ENCODE measurements around the gene TSPAN18. TPM values are rescaled to one million over a fixed set of nuclear protein-coding genes. Genes with fewer than 3 reads are reported as not detected.

The TSPAN18 gene
- total RNA-seq, 1 experiment from 2014 or later: not detected

DNA sequence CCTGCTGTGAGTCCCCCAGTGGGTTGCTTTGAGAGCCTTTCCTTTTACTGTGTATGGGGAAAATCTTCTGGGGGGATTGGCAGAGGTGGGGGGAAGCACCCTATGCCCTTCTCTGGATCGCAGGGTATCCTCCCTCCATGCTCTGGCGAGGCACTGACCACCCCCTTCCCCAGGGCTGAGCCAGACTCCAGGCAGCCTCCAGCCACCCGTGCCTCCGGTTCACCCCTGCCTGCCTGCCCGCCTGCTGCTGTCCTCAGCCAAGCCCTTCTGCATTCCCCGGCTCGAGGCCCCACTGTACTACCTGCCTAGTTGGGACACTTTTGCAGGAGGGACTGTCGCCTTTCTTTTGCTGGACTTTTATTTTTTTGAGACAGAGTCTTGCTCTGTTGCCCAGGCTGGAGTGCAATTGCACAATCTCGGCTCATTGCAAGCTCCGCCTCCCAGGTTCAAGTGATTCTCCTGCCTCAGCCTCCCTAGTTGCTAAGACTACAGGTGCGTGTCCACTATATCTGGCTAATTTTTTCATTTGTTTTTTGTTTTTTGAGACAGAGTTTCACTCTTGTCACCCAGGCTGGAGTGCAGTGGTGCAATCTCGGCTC, 247.7 kb downstream of the TSPAN18 start:
- H3K9ac ChIP-seq (ENCODE audit: low read length): no peak overlapping the region
- ChIA-PET POLR2A (ENCODE audit: unreplicated experiment) (no interaction called here), CTCF (no interaction called here)
- no peaks in the 10 kb centered on the region for H3K27me3 ChIP-seq (ENCODE audit: low read length)
- H3K27ac ChIP-seq (ENCODE audit: low read length): no peak overlapping the region
- H3F3A ChIP-seq (ENCODE audit: low read length, unreplicated experiment): no peaks in the 10 kb centered on the region
- no peak for DNase-seq
- H3K4me1 ChIP-seq (ENCODE audit: insufficient read depth, low read length): peaks cover 21% of the 10 kb centered on the region
- H3K9me3 ChIP-seq (ENCODE audit: low read length): no peaks in the 10 kb centered on the region
- no peaks in the 10 kb centered on the region for H3K9me2 ChIP-seq (replicated peaks; ENCODE audit: low read length)
- H3K79me2 ChIP-seq (ENCODE audit: low read length): no peaks in the 10 kb centered on the region
- BruUV-seq (replicated peaks): no TSS peak
- ATAC-seq: no peak
- H2AFZ ChIP-seq (ENCODE audit: low read length): no peak overlapping the region
- TF ChIP-seq EZH2 (IDR thresholded peaks at IDR 0.05; ENCODE audit: low read length, unreplicated experiment) (no peak), EZH2phosphoT487 (IDR thresholded peaks at IDR 0.05; ENCODE audit: borderline replicate concordance, low read length) (no peak)
- TF ChIP-seq, protein P1, sequence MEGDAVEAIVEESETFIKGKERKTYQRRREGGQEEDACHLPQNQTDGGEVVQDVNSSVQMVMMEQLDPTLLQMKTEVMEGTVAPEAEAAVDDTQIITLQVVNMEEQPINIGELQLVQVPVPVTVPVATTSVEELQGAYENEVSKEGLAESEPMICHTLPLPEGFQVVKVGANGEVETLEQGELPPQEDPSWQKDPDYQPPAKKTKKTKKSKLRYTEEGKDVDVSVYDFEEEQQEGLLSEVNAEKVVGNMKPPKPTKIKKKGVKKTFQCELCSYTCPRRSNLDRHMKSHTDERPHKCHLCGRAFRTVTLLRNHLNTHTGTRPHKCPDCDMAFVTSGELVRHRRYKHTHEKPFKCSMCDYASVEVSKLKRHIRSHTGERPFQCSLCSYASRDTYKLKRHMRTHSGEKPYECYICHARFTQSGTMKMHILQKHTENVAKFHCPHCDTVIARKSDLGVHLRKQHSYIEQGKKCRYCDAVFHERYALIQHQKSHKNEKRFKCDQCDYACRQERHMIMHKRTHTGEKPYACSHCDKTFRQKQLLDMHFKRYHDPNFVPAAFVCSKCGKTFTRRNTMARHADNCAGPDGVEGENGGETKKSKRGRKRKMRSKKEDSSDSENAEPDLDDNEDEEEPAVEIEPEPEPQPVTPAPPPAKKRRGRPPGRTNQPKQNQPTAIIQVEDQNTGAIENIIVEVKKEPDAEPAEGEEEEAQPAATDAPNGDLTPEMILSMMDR (conservative IDR thresholded peaks at IDR 0.05; ENCODE audit: low read depth, low read length): no peak
- no peak overlapping the region for H3K4me2 ChIP-seq (ENCODE audit: low read length)
- intact Hi-C loops (cut with micrococcal nuclease): no loop called here
- H4K20me1 ChIP-seq (ENCODE audit: low read length): no peaks in the 10 kb centered on the region
- no peak overlapping the region for H3K4me3 ChIP-seq (ENCODE audit: low read length)
- no peaks in the 10 kb centered on the region for H3K36me3 ChIP-seq (ENCODE audit: low read depth, low read length)

DNA sequence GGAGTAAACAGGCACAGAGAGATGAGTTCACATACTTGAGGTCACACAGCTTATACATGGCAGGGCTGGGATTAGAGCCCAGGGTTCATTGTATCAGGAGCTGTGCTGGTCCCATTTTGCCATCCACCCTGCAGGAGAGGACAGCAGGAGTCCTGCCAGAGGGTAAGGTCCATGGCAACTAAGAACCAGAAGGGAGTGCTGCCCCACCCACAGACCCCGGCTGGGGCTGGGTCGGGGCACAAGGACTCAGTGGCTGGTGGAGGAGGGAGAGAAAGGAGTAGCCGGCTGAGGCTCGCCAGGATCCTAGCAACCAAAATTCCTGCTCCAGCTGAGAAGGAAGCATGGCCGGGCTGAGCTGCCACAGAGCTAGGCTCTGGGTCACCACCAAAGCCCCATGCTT, 249.8 kb downstream of the TSPAN18 start:
- CTCF ChIA-PET: no interaction called here
- H3K27ac ChIP-seq (ENCODE audit: low read length): no peak overlapping the region

GRCh38 chr11:44977493-44977984, 250.8 kb downstream of the TSPAN18 start:
- H3F3A ChIP-seq (ENCODE audit: low read length, unreplicated experiment): no peaks in the 10 kb centered on the region
- no peak for ATAC-seq
- H3K9me2 ChIP-seq (replicated peaks; ENCODE audit: low read length): no peaks in the 10 kb centered on the region
- intact Hi-C loops (cut with micrococcal nuclease): no loop called here
- no peaks in the 10 kb centered on the region for H3K27me3 ChIP-seq (ENCODE audit: low read length)
- POLR2A ChIA-PET (ENCODE audit: unreplicated experiment): interaction anchor here (0.7 kb wide), 1 partner anchor 41 kb away, joined by 3 read pairs; no protein-coding TSS in a partner anchor
- no peak overlapping the region for H3K27ac ChIP-seq (ENCODE audit: low read length)
- no peaks in the 10 kb centered on the region for H3K36me3 ChIP-seq (ENCODE audit: low read depth, low read length)
- H4K20me1 ChIP-seq (ENCODE audit: low read length): no peaks in the 10 kb centered on the region
- peaks cover 37% of the 10 kb centered on the region for H3K4me1 ChIP-seq (ENCODE audit: insufficient read depth, low read length)
- H3K9ac ChIP-seq (ENCODE audit: low read length): no peak overlapping the region
- TF ChIP-seq EZH2phosphoT487 (IDR thresholded peaks at IDR 0.05; ENCODE audit: borderline replicate concordance, low read length) (no peak), EZH2 (IDR thresholded peaks at IDR 0.05; ENCODE audit: low read length, unreplicated experiment) (no peak)
- TF ChIP-seq, protein P1 (conservative IDR thresholded peaks at IDR 0.05; ENCODE audit: low read depth, low read length): peak; percentile 45; the same call in 1 of the 2 replicates
- CTCF ChIA-PET: no interaction called here
- no peaks in the 10 kb centered on the region for H3K9me3 ChIP-seq (ENCODE audit: low read length)
- peak; percentile 9 for DNase-seq
- H3K4me2 ChIP-seq (ENCODE audit: low read length): no peak overlapping the region
- H2AFZ ChIP-seq (ENCODE audit: low read length): no peak overlapping the region
- BruUV-seq (replicated peaks): no TSS peak
- H3K4me3 ChIP-seq (ENCODE audit: low read length): no peak overlapping the region
- no peaks in the 10 kb centered on the region for H3K79me2 ChIP-seq (ENCODE audit: low read length)

More for the DNA sequence above, 249.8 kb downstream of the TSPAN18 start:
- Histone ChIP-seq H3F3A (ENCODE audit: low read length, unreplicated experiment) (no peaks in the 10 kb centered on the region), H3K4me2 (ENCODE audit: low read length) (no peak overlapping the region), H3K36me3 (ENCODE audit: low read depth, low read length) (no peaks in the 10 kb centered on the region), H3K4me1 (ENCODE audit: insufficient read depth, low read length) (peaks cover 37% of the 10 kb centered on the region), H3K9me3 (ENCODE audit: low read length) (no peaks in the 10 kb centered on the region), H3K4me3 (ENCODE audit: low read length) (no peak overlapping the region), H3K79me2 (ENCODE audit: low read length) (no peaks in the 10 kb centered on the region), H2AFZ (ENCODE audit: low read length) (no peak overlapping the region), H3K9ac (ENCODE audit: low read length) (no peak overlapping the region), H3K9me2 (replicated peaks; ENCODE audit: low read length) (no peaks in the 10 kb centered on the region), H4K20me1 (ENCODE audit: low read length) (no peaks in the 10 kb centered on the region), H3K27me3 (ENCODE audit: low read length) (no peaks in the 10 kb centered on the region)
- ATAC-seq: no peak
- intact Hi-C loops (cut with micrococcal nuclease): no loop called here
- POLR2A ChIA-PET (ENCODE audit: unreplicated experiment): no interaction called here
- BruUV-seq (replicated peaks): no TSS peak
- TF ChIP-seq EZH2phosphoT487 (IDR thresholded peaks at IDR 0.05; ENCODE audit: borderline replicate concordance, low read length) (no peak), EZH2 (IDR thresholded peaks at IDR 0.05; ENCODE audit: low read length, unreplicated experiment) (no peak)
- TF ChIP-seq, protein P1 (conservative IDR thresholded peaks at IDR 0.05; ENCODE audit: low read depth, low read length): no peak
- DNase-seq: no peak
